Liver (tissue), 3 donors: Measurements from ENCODE around the gene SKOR2.

ENCODE experiments used
- ATF3 ChIP-seq: IDR thresholded peaks from 2 replicates; pipeline ENCODE4 v1.6.1; 2016; ENCODE audit warnings: antibody characterized with exemption
- GABPA ChIP-seq, 2 donors: IDR thresholded peaks in 1 of 2; conservative IDR thresholded peaks in 1 of 2; 2 replicates each; pipeline ENCODE4 v1.6.1; 2016; ENCODE audit warnings: antibody characterized with exemption in 2 of 2, mild to moderate bottlenecking in 1 of 2, moderate library complexity in 1 of 2
- JUND ChIP-seq, 2 donors: IDR thresholded peaks; 2 replicates each; pipeline ENCODE4 v1.6.1; 2016; ENCODE audit warnings: antibody characterized with exemption in 2 of 2
- SP1 ChIP-seq: IDR thresholded peaks from 2 replicates; pipeline ENCODE4 v1.6.1; 2018; ENCODE audit warnings: antibody characterized with exemption, mild to moderate bottlenecking
- TF ChIP-seq, protein P1 (sequence below): fragments of 150-350 bp; IDR thresholded peaks from 2 replicates; pipeline ENCODE4 v1.5.1; 2017; ENCODE audit warnings: improper control_type of control experiment, low read depth, low read length; ENCODE audit not compliant: missing input control
- TF ChIP-seq, protein P2 (sequence below): IDR thresholded peaks from 2 replicates; pipeline ENCODE4 v1.6.1; 2016; ENCODE audit warnings: antibody characterized with exemption, mild to moderate bottlenecking
- donor health status: healthy.
- donor health status: healthy.

DNA sequence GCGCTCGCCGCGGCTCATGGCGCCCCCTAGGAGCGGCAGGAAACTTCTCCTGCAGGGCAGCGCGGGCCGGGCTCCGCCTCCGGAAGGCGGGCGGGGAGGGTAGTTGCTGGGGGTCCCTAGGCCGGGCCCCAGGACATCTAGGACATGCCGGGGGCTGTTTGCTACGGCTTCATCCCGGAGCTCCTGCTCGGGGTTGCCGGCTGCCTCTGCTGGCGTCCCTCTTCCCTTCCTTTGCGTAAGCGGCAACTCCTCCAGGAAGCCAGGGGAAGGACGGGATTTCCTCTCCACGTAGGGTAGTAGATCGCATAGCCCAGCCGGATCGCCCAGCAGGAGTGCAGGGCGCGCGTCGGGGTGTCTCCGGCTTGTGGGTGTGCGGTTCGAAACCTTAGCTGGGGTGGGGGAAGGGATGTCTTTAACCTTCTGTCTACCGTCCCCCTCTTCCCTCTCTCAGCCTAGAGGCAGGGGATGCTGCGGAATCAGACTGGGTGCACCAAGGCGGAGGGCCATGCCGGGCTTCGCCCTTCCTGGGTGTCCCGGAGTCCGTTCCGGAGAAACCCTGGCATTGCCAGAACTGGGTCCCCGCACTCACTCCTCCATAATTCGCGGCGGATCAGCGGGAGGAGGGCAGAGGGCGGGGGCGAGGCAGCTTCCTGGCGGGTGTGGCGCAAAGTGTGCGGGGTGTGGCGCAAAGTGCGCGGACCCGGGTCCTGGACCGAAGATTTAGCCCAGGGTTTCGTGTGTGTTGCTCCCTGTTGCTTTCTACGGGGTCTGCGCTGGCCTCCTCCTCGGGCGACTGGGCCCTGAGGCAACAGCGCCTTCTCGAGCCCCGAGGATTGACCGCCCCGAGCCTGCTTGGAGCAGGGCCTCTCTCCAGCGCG is 12.2 kb upstream of the SKOR2 start:
- TF ChIP-seq, protein P1, sequence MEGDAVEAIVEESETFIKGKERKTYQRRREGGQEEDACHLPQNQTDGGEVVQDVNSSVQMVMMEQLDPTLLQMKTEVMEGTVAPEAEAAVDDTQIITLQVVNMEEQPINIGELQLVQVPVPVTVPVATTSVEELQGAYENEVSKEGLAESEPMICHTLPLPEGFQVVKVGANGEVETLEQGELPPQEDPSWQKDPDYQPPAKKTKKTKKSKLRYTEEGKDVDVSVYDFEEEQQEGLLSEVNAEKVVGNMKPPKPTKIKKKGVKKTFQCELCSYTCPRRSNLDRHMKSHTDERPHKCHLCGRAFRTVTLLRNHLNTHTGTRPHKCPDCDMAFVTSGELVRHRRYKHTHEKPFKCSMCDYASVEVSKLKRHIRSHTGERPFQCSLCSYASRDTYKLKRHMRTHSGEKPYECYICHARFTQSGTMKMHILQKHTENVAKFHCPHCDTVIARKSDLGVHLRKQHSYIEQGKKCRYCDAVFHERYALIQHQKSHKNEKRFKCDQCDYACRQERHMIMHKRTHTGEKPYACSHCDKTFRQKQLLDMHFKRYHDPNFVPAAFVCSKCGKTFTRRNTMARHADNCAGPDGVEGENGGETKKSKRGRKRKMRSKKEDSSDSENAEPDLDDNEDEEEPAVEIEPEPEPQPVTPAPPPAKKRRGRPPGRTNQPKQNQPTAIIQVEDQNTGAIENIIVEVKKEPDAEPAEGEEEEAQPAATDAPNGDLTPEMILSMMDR, result no peak
- TF ChIP-seq JUND (IDR thresholded peaks at IDR 0.05), result no peak
- no peak for TF ChIP-seq SP1
- TF ChIP-seq ATF3, result no peak
- TF ChIP-seq, protein P2, sequence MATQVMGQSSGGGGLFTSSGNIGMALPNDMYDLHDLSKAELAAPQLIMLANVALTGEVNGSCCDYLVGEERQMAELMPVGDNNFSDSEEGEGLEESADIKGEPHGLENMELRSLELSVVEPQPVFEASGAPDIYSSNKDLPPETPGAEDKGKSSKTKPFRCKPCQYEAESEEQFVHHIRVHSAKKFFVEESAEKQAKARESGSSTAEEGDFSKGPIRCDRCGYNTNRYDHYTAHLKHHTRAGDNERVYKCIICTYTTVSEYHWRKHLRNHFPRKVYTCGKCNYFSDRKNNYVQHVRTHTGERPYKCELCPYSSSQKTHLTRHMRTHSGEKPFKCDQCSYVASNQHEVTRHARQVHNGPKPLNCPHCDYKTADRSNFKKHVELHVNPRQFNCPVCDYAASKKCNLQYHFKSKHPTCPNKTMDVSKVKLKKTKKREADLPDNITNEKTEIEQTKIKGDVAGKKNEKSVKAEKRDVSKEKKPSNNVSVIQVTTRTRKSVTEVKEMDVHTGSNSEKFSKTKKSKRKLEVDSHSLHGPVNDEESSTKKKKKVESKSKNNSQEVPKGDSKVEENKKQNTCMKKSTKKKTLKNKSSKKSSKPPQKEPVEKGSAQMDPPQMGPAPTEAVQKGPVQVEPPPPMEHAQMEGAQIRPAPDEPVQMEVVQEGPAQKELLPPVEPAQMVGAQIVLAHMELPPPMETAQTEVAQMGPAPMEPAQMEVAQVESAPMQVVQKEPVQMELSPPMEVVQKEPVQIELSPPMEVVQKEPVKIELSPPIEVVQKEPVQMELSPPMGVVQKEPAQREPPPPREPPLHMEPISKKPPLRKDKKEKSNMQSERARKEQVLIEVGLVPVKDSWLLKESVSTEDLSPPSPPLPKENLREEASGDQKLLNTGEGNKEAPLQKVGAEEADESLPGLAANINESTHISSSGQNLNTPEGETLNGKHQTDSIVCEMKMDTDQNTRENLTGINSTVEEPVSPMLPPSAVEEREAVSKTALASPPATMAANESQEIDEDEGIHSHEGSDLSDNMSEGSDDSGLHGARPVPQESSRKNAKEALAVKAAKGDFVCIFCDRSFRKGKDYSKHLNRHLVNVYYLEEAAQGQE, result no peak
- no peak for TF ChIP-seq GABPA (IDR thresholded peaks at IDR 0.05 in 1 of 2, conservative IDR thresholded peaks at IDR 0.05 in 1 of 2)
